PFSK-1 (cell line): ENCODE results near the gene PIGM.

ENCODE experiments used
- FOXP2 ChIP-seq: optimal IDR thresholded peaks from 2 replicates; pipeline ENCODE3; 2011; ENCODE audit warnings: borderline replicate concordance, control low read depth, inconsistent platforms; ENCODE audit not compliant: insufficient read depth; ENCODE audit errors: extremely low read length, extremely low read depth
- POLR2AphosphoS5 ChIP-seq: IDR thresholded peaks from 2 replicates; pipeline ENCODE4 v1.6.1; 2012; ENCODE audit warnings: low read depth, mild to moderate bottlenecking, control low read depth, low read length, moderate library complexity
- SIN3A ChIP-seq: IDR thresholded peaks from 2 replicates; pipeline ENCODE4 v1.6.1; 2012; ENCODE audit warnings: mild to moderate bottlenecking, low read length, moderate library complexity, borderline replicate concordance; ENCODE audit not compliant: insufficient read depth
- TAF1 ChIP-seq: IDR thresholded peaks from 2 replicates; pipeline ENCODE4 v1.6.1; 2012; ENCODE audit warnings: low read length, control low read depth, borderline replicate concordance; ENCODE audit not compliant: insufficient read depth
- TF ChIP-seq, protein P1 (sequence below), 2 experiments: IDR thresholded peaks; 2 replicates each; pipeline versions ENCODE4 v1.6.1 to v1.8.0; 2011 to 2012; ENCODE audit warnings: low read depth in 2 of 2, low read length in 2 of 2, control low read depth in 1 of 2, inconsistent platforms in 1 of 2, mild to moderate bottlenecking in 1 of 2, moderate library complexity in 1 of 2; ENCODE audit not compliant: insufficient read depth in 1 of 2

The PIGM gene

DNA sequence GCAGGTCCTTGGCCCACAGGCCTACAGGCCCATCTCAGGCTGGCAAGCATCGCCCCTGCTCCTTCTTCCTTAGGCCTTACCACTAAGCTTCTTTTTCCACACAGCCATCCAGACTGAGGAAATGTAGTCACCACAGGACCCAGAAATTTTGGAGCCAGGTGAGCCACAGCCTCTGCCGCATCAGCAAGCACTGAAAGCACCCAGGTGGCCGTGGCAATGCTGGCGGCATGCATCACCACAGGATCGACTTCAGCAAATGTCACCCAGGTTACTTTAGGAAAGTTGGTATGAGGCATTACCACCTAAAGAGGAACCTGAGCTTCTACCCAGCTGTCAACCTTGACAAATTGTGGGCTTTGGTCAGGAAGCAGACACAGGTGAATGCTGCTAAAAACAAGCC lies 11.6 kb downstream of the PIGM start:
- TF ChIP-seq FOXP2, result no peak
- TF ChIP-seq SIN3A, result no peak
- no peak for TF ChIP-seq TAF1
- no peak for TF ChIP-seq POLR2AphosphoS5

DNA sequence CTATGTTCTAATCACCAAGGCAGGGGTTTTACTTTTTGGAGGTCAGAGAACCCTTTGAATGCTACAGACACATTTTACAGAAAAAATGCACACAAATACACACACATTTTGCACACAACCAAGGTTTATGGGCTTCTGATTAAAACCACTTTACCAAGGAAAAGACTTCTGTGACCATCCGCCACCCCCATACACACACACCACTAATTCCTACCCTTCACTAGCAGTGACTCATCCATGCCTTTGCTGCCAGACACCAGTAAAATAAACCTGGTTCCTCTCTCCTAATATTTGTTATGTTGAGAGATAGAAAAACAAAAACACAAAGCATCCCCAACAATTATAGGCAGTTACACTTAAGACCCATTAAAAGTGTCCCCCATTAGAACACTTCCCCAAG lies 12.9 kb downstream of the PIGM start:
- TF ChIP-seq POLR2AphosphoS5, result no peak
- TF ChIP-seq FOXP2, result no peak
- TF ChIP-seq, protein P1, sequence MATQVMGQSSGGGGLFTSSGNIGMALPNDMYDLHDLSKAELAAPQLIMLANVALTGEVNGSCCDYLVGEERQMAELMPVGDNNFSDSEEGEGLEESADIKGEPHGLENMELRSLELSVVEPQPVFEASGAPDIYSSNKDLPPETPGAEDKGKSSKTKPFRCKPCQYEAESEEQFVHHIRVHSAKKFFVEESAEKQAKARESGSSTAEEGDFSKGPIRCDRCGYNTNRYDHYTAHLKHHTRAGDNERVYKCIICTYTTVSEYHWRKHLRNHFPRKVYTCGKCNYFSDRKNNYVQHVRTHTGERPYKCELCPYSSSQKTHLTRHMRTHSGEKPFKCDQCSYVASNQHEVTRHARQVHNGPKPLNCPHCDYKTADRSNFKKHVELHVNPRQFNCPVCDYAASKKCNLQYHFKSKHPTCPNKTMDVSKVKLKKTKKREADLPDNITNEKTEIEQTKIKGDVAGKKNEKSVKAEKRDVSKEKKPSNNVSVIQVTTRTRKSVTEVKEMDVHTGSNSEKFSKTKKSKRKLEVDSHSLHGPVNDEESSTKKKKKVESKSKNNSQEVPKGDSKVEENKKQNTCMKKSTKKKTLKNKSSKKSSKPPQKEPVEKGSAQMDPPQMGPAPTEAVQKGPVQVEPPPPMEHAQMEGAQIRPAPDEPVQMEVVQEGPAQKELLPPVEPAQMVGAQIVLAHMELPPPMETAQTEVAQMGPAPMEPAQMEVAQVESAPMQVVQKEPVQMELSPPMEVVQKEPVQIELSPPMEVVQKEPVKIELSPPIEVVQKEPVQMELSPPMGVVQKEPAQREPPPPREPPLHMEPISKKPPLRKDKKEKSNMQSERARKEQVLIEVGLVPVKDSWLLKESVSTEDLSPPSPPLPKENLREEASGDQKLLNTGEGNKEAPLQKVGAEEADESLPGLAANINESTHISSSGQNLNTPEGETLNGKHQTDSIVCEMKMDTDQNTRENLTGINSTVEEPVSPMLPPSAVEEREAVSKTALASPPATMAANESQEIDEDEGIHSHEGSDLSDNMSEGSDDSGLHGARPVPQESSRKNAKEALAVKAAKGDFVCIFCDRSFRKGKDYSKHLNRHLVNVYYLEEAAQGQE (IDR thresholded peaks at IDR 0.05; ENCODE audit: insufficient read depth in 1 of 2, low read depth in 2 of 2, low read length in 2 of 2), result no peak
- TF ChIP-seq TAF1, result no peak
- no peak for TF ChIP-seq SIN3A

DNA sequence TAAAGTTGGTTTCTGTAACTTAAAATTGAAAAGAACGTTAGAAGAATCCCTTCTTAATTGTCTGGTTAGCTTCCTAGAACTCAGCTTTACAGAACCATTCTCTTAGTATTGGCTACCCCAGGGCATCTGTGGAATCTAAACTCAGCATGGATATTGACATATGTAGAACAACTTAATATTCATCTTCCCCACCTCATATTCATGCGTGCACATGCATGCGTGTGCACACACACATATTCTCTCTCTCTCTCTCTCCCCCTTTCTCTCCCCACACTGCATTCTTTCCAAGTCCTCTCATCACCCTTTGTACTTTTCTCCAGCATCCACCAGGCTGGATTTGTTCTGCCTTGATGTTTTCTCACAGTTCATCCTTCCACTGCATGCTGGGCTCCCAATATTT lies 13.4 kb downstream of the PIGM start:
- TF ChIP-seq, protein P1 (IDR thresholded peaks at IDR 0.05; ENCODE audit: insufficient read depth in 1 of 2, low read depth in 2 of 2, low read length in 2 of 2), result no peak
- no peak for TF ChIP-seq SIN3A
- TF ChIP-seq TAF1, result no peak
- TF ChIP-seq POLR2AphosphoS5, result no peak
- no peak for TF ChIP-seq FOXP2

DNA sequence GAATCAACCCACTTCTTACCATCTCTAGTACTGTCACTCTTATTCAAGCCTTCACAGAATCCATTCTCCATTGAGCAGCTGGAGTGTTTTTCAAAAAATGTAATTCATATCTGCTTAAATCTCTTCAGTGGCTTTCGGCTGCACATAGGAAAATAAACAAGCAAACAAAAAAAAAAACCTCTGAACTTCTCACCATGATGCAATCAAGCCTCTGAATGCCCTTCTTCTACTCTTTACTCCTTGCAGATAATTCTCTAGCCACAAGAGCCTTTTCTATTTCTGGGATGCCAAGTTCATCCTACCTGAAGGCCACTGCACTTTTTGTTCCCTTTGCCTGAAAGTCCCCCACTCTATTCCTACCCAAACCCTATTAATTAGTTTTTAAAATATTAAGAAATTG lies 14.2 kb downstream of the PIGM start:
- TF ChIP-seq POLR2AphosphoS5 (no peak), TAF1 (no peak), FOXP2 (no peak)
- TF ChIP-seq, protein P1 (IDR thresholded peaks at IDR 0.05; ENCODE audit: insufficient read depth in 1 of 2, low read depth in 2 of 2, low read length in 2 of 2), result no peak

DNA sequence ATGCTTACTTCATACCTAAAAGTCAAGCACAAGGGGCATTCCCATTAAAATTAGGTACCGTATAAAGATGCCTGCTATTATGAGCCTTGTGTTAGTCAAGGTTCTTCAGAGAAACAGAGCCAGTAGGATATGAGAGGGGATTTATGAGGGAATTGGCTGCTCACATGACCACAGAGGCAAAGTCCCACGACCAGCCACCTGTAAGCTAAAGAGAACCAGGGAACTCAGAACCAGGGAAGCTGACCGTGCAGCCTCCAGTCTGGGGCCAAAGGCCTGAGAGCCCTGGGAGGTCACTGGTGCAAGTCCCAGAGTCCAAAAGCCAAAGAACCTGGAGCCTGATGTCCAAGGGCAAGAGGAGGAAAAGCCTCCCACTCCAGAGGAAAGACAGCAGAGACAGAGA lies 20.0 kb downstream of the PIGM start:
- TF ChIP-seq TAF1, result no peak
- TF ChIP-seq, protein P1 (IDR thresholded peaks at IDR 0.05; ENCODE audit: insufficient read depth in 1 of 2, low read depth in 2 of 2, low read length in 2 of 2), result no peak
- TF ChIP-seq POLR2AphosphoS5, result no peak
- no peak for TF ChIP-seq FOXP2
- no peak for TF ChIP-seq SIN3A
